ENCODE measurements around the gene SLC1A2.

SLC1A2 gene

GRCh38 chr11:35419184-35419829, at the start of gene SLC1A2:
Gene SLC1A2, minus strand, starts transcription at chr11:35419558. Its CDS starts 592 bp downstream, at chr11:35418966.
- DNase-seq, result peak; percentile 45 to 81

GRCh38 chr11:35466058-35466457, 46.7 kb upstream of the SLC1A2 start:
- DNase-seq, result no peak

- DNase-seq, result peak in 1 of 2 experiments; percentile 14
Measured at GRCh38 chr11:35464308-35464707, 45.0 kb upstream of the SLC1A2 start.

GRCh38 chr11:35463331-35463751, 44.0 kb upstream of the SLC1A2 start:
- no peak for DNase-seq

- no peak for DNase-seq
Measured at GRCh38 chr11:35461917-35462538, 42.7 kb upstream of the SLC1A2 start.

GRCh38 chr11:35459489-35459888, 40.1 kb upstream of the SLC1A2 start:
- no peak for DNase-seq

GRCh38 chr11:35458846-35459245, 39.5 kb upstream of the SLC1A2 start:
- no peak for DNase-seq

GRCh38 chr11:35454362-35454761, 35.0 kb upstream of the SLC1A2 start:
- DNase-seq, result no peak

GRCh38 chr11:35436581-35437250, 17.4 kb upstream of the SLC1A2 start:
- no peak for DNase-seq

- DNase-seq, result no peak
Measured at GRCh38 chr11:35433588-35433987, 14.2 kb upstream of the SLC1A2 start.

GRCh38 chr11:35432464-35432863, 13.1 kb upstream of the SLC1A2 start:
- DNase-seq, result no peak

GRCh38 chr11:35427071-35427470, 7.7 kb upstream of the SLC1A2 start:
- DNase-seq, result no peak

- DNase-seq, result no peak
Measured at GRCh38 chr11:35426351-35426750, 7.0 kb upstream of the SLC1A2 start.

GRCh38 chr11:35425603-35426212, 6.3 kb upstream of the SLC1A2 start:
- DNase-seq, result no peak

- DNase-seq, result no peak
Measured at GRCh38 chr11:35424157-35424940, 5.0 kb upstream of the SLC1A2 start.

GRCh38 chr11:35420371-35420770, 1.0 kb upstream of the SLC1A2 start:
- DNase-seq, result no peak

GRCh38 chr11:35419830-35420333, 524 bp upstream of the SLC1A2 start:
- DNase-seq, result peak; percentile 21 to 56

GRCh38 chr11:35418282-35419183, 825 bp downstream of the SLC1A2 start:
- peak; percentile 17 to 50 for DNase-seq

GRCh38 chr11:35415487-35415886, 3.9 kb downstream of the SLC1A2 start:
- no peak for DNase-seq

GRCh38 chr11:35414776-35415175, 4.6 kb downstream of the SLC1A2 start:
- DNase-seq, result no peak

- DNase-seq, result peak; percentile 17 to 62
Measured at GRCh38 chr11:35414311-35414710, 5.0 kb downstream of the SLC1A2 start.

GRCh38 chr11:35413598-35413997, 5.8 kb downstream of the SLC1A2 start:
- DNase-seq, result peak; percentile 15 to 41

All from NCI-H446 (cell line).